Measurements from ENCODE around the gene ZBTB39. TPM values are rescaled to one million over a fixed set of nuclear protein-coding genes. Genes with fewer than 3 reads are reported as not detected.

The ZBTB39 gene
- total RNA-seq, 1 donor from 2014 or later, result 6.1 TPM

DNA sequence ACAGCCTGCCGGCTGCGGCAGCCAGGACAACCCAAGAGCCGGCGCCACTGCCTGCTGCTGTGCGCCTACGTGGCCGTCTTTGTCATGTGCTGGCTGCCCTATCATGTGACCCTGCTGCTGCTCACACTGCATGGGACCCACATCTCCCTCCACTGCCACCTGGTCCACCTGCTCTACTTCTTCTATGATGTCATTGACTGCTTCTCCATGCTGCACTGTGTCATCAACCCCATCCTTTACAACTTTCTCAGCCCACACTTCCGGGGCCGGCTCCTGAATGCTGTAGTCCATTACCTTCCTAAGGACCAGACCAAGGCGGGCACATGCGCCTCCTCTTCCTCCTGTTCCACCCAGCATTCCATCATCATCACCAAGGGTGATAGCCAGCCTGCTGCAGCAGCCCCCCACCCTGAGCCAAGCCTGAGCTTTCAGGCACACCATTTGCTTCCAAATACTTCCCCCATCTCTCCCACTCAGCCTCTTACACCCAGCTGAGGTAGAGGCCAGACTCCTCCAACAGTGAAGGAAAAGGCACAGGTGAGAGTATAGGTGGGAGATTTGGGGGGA lies 10.3 kb downstream of the ZBTB39 start:
- DNase-seq (ENCODE audit: extremely low spot score in 2 of 2), result peak; percentile 37 to 72
- peaks cover 10% of the 10 kb centered on the region for H3K4me1 ChIP-seq

DNA sequence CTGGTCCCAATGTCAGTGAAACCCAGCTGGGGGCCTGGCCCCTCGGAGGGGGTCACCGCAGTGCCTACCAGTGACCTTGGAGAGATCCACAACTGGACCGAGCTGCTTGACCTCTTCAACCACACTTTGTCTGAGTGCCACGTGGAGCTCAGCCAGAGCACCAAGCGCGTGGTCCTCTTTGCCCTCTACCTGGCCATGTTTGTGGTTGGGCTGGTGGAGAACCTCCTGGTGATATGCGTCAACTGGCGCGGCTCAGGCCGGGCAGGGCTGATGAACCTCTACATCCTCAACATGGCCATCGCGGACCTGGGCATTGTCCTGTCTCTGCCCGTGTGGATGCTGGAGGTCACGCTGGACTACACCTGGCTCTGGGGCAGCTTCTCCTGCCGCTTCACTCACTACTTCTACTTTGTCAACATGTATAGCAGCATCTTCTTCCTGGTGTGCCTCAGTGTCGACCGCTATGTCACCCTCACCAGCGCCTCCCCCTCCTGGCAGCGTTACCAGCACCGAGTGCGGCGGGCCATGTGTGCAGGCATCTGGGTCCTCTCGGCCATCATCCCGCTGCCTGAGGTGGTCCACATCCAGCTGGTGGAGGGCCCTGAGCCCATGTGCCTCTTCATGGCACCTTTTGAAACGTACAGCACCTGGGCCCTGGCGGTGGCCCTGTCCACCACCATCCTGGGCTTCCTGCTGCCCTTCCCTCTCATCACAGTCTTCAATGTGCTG lies 11.0 kb downstream of the ZBTB39 start:
- TF ChIP-seq, protein P1, sequence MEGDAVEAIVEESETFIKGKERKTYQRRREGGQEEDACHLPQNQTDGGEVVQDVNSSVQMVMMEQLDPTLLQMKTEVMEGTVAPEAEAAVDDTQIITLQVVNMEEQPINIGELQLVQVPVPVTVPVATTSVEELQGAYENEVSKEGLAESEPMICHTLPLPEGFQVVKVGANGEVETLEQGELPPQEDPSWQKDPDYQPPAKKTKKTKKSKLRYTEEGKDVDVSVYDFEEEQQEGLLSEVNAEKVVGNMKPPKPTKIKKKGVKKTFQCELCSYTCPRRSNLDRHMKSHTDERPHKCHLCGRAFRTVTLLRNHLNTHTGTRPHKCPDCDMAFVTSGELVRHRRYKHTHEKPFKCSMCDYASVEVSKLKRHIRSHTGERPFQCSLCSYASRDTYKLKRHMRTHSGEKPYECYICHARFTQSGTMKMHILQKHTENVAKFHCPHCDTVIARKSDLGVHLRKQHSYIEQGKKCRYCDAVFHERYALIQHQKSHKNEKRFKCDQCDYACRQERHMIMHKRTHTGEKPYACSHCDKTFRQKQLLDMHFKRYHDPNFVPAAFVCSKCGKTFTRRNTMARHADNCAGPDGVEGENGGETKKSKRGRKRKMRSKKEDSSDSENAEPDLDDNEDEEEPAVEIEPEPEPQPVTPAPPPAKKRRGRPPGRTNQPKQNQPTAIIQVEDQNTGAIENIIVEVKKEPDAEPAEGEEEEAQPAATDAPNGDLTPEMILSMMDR (IDR thresholded peaks at IDR 0.05), result no peak
- TF ChIP-seq POLR2A (IDR thresholded peaks at IDR 0.05) (no peak), POLR2AphosphoS5 (IDR thresholded peaks at IDR 0.05; ENCODE audit: insufficient read depth in 1 of 2, low read depth in 1 of 2) (no peak)
- Histone ChIP-seq H3K27ac (no peak overlapping the region), H3K36me3 (no peaks in the 10 kb centered on the region), H3K4me1 (peaks cover 11% of the 10 kb centered on the region), H3K27me3 (no peaks in the 10 kb centered on the region), H3K4me3 (no peak overlapping the region), H3K9me3 (no peaks in the 10 kb centered on the region)
- intact Hi-C loops (cut with DNase I), result no loop called here
- peak; percentile 72 to 78 for DNase-seq (ENCODE audit: extremely low spot score in 2 of 2)

More for the DNA sequence above, 10.3 kb downstream of the ZBTB39 start:
- intact Hi-C loops (cut with DNase I), result no loop called here
- no peaks in the 10 kb centered on the region for H3K36me3 ChIP-seq
- H3K9me3 ChIP-seq, result no peaks in the 10 kb centered on the region
- H3K27ac ChIP-seq, result no peak overlapping the region
- no peak overlapping the region for H3K4me3 ChIP-seq
- TF ChIP-seq POLR2AphosphoS5 (IDR thresholded peaks at IDR 0.05; ENCODE audit: insufficient read depth in 1 of 2, low read depth in 1 of 2) (no peak), POLR2A (IDR thresholded peaks at IDR 0.05) (no peak)
- TF ChIP-seq, protein P1 (IDR thresholded peaks at IDR 0.05), result no peak
- no peaks in the 10 kb centered on the region for H3K27me3 ChIP-seq

DNA sequence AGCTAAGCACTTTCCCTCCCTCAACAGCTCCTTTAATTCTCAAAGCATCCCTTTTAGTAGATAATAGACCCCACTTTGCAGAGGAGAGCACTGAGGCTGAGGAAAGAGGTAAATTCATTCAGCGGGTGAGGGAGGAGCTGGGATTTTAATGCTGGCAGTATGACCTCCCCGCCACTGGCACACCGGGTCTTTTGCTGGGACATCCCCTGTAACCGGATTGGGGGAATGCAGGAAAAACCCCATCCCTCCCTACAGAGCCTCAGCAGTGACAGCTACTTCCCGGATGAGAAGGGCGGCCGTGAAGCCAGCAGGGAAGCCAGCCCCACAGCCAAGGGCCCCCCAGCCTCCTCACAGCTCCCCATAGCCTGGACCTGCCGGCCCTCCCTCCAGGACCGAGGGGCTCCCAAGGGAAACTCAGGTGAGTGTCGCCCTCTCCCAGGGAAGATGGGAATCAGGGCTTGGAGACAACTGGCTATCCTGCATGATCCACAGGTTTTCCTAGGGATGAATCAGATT lies 12.1 kb downstream of the ZBTB39 start:
- peaks cover 13% of the 10 kb centered on the region for H3K4me1 ChIP-seq
- DNase-seq (ENCODE audit: extremely low spot score in 2 of 2), result peak; percentile 47 to 64
- H3K27me3 ChIP-seq, result no peaks in the 10 kb centered on the region
- no peak overlapping the region for H3K4me3 ChIP-seq
- intact Hi-C loops (cut with DNase I), result loop anchor here (5.0 kb wide), 1 partner anchor 227 kb away; no protein-coding TSS in a partner anchor
- no peaks in the 10 kb centered on the region for H3K36me3 ChIP-seq
- TF ChIP-seq, protein P1 (IDR thresholded peaks at IDR 0.05), result no peak
- no peak for TF ChIP-seq POLR2A (IDR thresholded peaks at IDR 0.05)
- TF ChIP-seq POLR2AphosphoS5 (IDR thresholded peaks at IDR 0.05; ENCODE audit: insufficient read depth in 1 of 2, low read depth in 1 of 2), result no peak
- H3K9me3 ChIP-seq, result no peaks in the 10 kb centered on the region
- H3K27ac ChIP-seq, result no peak overlapping the region

DNA sequence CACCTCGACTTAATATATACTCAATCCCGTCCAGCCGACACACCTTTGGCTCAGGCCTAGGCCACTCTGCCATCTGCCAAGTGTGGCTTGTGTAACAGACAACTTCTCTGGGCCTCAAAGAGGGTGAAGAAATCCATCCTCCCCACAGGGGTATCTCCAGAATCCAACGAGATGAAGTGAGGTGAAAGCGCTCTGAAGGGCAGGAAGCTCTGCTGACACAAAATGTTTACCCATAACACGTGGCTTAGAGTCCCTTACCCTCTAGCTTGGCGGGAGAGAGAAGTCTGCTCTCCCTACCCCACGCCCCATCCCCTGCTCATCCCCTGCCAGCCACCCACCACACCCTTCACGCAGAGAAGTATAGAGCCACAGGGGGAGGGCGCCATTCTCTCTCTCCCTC lies 13.0 kb downstream of the ZBTB39 start:
- TF ChIP-seq, protein P1 (IDR thresholded peaks at IDR 0.05), result no peak
- no peak for TF ChIP-seq POLR2AphosphoS5 (IDR thresholded peaks at IDR 0.05; ENCODE audit: insufficient read depth in 1 of 2, low read depth in 1 of 2)
- TF ChIP-seq POLR2A (IDR thresholded peaks at IDR 0.05), result no peak
- Histone ChIP-seq H3K4me1 (peaks cover 13% of the 10 kb centered on the region), H3K27me3 (no peaks in the 10 kb centered on the region), H3K9me3 (no peaks in the 10 kb centered on the region), H3K4me3 (no peak overlapping the region), H3K27ac (no peak overlapping the region), H3K36me3 (no peaks in the 10 kb centered on the region)
- peak; percentile 58 to 60 for DNase-seq (ENCODE audit: extremely low spot score in 2 of 2)
- intact Hi-C loops (cut with DNase I), result loop anchor here (5.0 kb wide), 1 partner anchor 226 kb away; no protein-coding TSS in a partner anchor
